Common myeloid progenitor, CD34-positive (primary cell): Measurements from ENCODE around the gene HAX1. TPM values are rescaled to one million over a fixed set of nuclear protein-coding genes. Genes with fewer than 3 reads are reported as not detected.
"Not testable (repeated sequence)": the region's sequence is repeated elsewhere in the genome, so short reads cannot be mapped to it uniquely, and the experiment has no call there.

Experiments
- CTCF ChIA-PET: fragments of 350-600 bp; sonication (Branson Sonifier 250); formaldehyde crosslinking; loops from one replicate; lab custom pipeline; 2021; ENCODE audit warnings: antibody characterized with exemption; lab: Charles Lee
- POLR2A ChIA-PET: fragments of 350-600 bp; sonication (Branson Sonifier 250); formaldehyde crosslinking; loops from one replicate; lab custom pipeline; 2021; ENCODE audit warnings: antibody characterized with exemption; lab: Charles Lee
- DNase-seq, 3 donors: peaks; one replicate each; pipeline versions ENCODE4 v3.0.0 to v3.0.0-alpha.2; 2013
- H3K27ac ChIP-seq, 2 experiments: 1 replicate in 1 of 2; 2 replicates in 1 of 2; pipeline ENCODE4 v1.7.0; 2013; ENCODE audit warnings: inconsistent platforms in 2 of 2, low read length in 2 of 2, mild to moderate bottlenecking in 2 of 2, low read depth in 1 of 2, moderate library complexity in 1 of 2; ENCODE audit not compliant: severe bottlenecking in 2 of 2, insufficient read depth in 1 of 2, poor library complexity in 1 of 2
- H3K27me3 ChIP-seq, 5 experiments: replicated peaks in 2 of 5; 1 replicate in 3 of 5; 2 replicates in 2 of 5; pipeline versions ENCODE4 v1.6.1 to v1.7.0; 2013; ENCODE audit warnings: low read length in 4 of 5, mild to moderate bottlenecking in 2 of 5, moderate library complexity in 2 of 5, inconsistent platforms in 1 of 5; ENCODE audit not compliant: insufficient read depth in 5 of 5, control insufficient read depth in 4 of 5
- H3K36me3 ChIP-seq, 4 experiments: 1 replicate in 2 of 4; 2 replicates in 2 of 4; pipeline versions ENCODE4 v1.6.1 to v1.7.0; 2013; ENCODE audit warnings: low read length in 3 of 4, control low read depth in 1 of 4, mild to moderate bottlenecking in 1 of 4; ENCODE audit not compliant: control insufficient read depth in 4 of 4, insufficient read depth in 4 of 4
- H3K4me1 ChIP-seq, 4 experiments: 1 replicate in 3 of 4; 2 replicates in 1 of 4; pipeline versions ENCODE4 v1.6.1 to v1.7.1; 2013; ENCODE audit warnings: low read length in 3 of 4, mild to moderate bottlenecking in 3 of 4, control low read depth in 1 of 4, inconsistent platforms in 1 of 4, moderate library complexity in 1 of 4; ENCODE audit not compliant: control insufficient read depth in 4 of 4, insufficient read depth in 4 of 4; ENCODE audit errors: control extremely low read depth in 1 of 4
- H3K4me3 ChIP-seq, 7 experiments: 1 replicate in 4 of 7; 2 replicates in 3 of 7; pipeline versions ENCODE4 v1.5.1 to v1.7.0; 2013; ENCODE audit warnings: mild to moderate bottlenecking in 7 of 7, low read length in 6 of 7, moderate library complexity in 6 of 7, inconsistent platforms in 2 of 7, low read depth in 2 of 7, control low read depth in 1 of 7; ENCODE audit not compliant: insufficient read depth in 4 of 7, control insufficient read depth in 1 of 7; ENCODE audit errors: extremely low read depth in 1 of 7
- H3K9me3 ChIP-seq, 5 experiments: 1 replicate in 4 of 5; 2 replicates in 1 of 5; pipeline versions ENCODE4 v1.6.1 to v1.7.1; 2013; ENCODE audit warnings: low read length in 4 of 5, mild to moderate bottlenecking in 2 of 5, inconsistent platforms in 1 of 5, low read depth in 1 of 5, moderate library complexity in 1 of 5; ENCODE audit not compliant: control insufficient read depth in 4 of 5, insufficient read depth in 2 of 5; ENCODE audit errors: control extremely low read depth in 1 of 5
- WGBS: methylation state at CpG from one replicate; pipeline ENCODE4 v1.1.5; 2013; ENCODE audit not compliant: insufficient coverage; 5-methylcytosine and 5-hydroxymethylcytosine counted together
- polyA plus RNA-seq: library from polyadenylated mRNA; unstranded; fragments of 120-200 nt; gene quantifications from one replicate; pipeline ENCODE4 v1.2.1, GENCODE V29; 2013

The HAX1 gene
- 55.9 TPM for polyA plus RNA-seq

DNA sequence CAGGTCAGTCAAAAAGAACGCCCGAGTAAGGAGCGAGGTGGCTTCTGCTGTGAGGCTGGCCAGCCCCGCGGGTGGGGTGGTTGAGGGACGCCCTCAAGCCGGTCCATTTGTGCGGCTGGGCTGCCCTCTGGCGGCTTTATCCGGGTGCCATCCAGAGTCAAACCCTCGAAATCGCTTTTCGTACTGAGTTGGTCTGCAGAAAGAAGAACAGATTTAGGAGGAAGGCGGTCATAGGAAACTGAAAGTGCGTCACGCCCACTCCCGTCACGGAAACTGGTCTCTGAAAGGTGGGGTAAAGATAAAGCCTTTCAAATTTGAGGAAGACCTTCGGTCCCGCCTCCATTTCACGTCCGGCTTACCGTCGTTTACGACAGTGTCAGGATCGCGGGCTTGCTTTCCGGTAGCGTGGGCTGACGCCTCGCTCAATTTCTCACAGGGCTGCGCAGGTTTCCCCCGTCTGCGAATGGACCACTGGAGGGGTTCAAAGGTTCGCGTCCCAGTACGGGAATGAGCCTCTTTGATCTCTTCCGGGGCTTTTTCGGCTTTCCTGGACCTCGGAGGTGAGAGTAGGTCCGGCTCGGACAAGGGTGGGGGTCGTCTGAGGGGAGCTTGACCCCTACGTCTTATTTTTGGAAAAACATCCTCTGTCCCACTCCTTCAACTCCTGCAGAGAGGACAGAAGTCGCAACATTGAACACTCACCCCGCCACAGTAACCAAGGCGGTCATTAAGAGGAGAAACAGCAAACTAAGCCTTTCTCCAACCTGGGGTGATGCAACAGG lies at the start of gene HAX1:
Gene HAX1 (plus strand): TSS at position 413 of the 782 bp plus-strand sequence. CDS start 95 bp downstream, at position 508.
- peak within 1 kb of the TSS; percentile 87 to 93 for H3K27ac ChIP-seq
- peaks cover 0 to 19% (median 17%) of the 10 kb centered on the region in 4 experiments for H3K4me1 ChIP-seq
- no peaks in the 10 kb centered on the region for H3K27me3 ChIP-seq
- peak; percentile 100 for DNase-seq
- no peaks in the 10 kb centered on the region for H3K9me3 ChIP-seq
- ChIA-PET POLR2A (interaction anchor here (0.6 to 1.1 kb wide), 3 partner anchors 42 to 62 kb away, joined by 3 read pairs; no protein-coding TSS in a partner anchor), CTCF (interaction anchor here (0.6 to 4.1 kb wide), 19 partner anchors 10 to 476 kb away, joined by 3 to 28 read pairs (median 4); partner anchors contain the start of genes AQP10 and ATP8B2)
- under 1% methylated on average over 47 of the region's 47 CpGs for whole genome bisulfite sequencing
- H3K4me3 ChIP-seq, result peak within 1 kb of the TSS; percentile 89 to 100 (median 96)
- H3K36me3 ChIP-seq, result peaks cover 5 to 43% (median 32%) of the 10 kb centered on the region in 4 experiments

DNA sequence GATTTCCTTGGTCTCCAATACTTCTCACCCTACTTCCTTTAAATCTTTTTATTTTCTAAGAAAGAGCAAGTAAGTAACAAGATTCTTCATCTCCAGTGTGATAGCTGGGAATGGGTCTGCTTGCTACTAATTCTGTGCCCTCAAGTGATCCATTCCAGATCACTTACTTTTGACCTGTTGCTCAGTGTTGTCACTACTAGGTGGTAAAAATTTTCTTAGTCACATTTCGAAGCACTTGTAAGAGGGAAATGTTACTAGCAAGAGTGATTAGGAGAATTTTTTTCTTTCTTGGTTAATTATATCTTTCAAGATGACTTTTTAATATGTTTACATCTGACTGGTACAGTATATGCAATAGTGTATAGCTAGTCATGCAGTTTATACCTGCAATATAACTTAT lies 49.5 kb upstream of the HAX1 start:
- no peak for DNase-seq
- Histone ChIP-seq H3K9me3 (no peaks in the 10 kb centered on the region), H3K4me3 (peak overlapping the region in 2 of 7 experiments; percentile 92 to 94), H3K4me1 (peaks cover 28 to 41% (median 32%) of the 10 kb centered on the region in 4 experiments), H3K27me3 (no peaks in the 10 kb centered on the region), H3K36me3 (peaks cover 13 to 39% (median 31%) of the 10 kb centered on the region in 4 experiments), H3K27ac (peak overlapping the region in 1 of 2 experiments; percentile 14)
- ChIA-PET CTCF (interaction anchor here (0.6 to 2.8 kb wide), 5 partner anchors 23 to 244 kb away, joined by 3 to 14 read pairs (median 3); no protein-coding TSS in a partner anchor), POLR2A (no interaction called here)
- WGBS, result no CpG with 5 or more reads among the region's 1 CpG

GRCh38 chr1:154223621-154224020 lies 48.8 kb upstream of the HAX1 start:
- no peak for DNase-seq
- WGBS, result no CpG with 5 or more reads among the region's 2 CpGs
- Histone ChIP-seq H3K4me3 (no peak overlapping the region), H3K9me3 (no peaks in the 10 kb centered on the region), H3K36me3 (peaks cover 10 to 38% (median 32%) of the 10 kb centered on the region in 4 experiments), H3K27me3 (no peaks in the 10 kb centered on the region), H3K4me1 (peaks cover 25 to 34% (median 27%) of the 10 kb centered on the region in 4 experiments), H3K27ac (peak overlapping the region in 1 of 2 experiments; percentile 14)
- ChIA-PET CTCF (interaction anchor here (2.8 kb wide), 1 partner anchor 25 kb away, joined by 14 read pairs; no protein-coding TSS in a partner anchor), POLR2A (no interaction called here)

GRCh38 chr1:154225370-154225769 lies 47.1 kb upstream of the HAX1 start:
- H3K27me3 ChIP-seq, result no peaks in the 10 kb centered on the region
- H3K27ac ChIP-seq, result no peak overlapping the region
- ChIA-PET POLR2A (no interaction called here), CTCF (interaction anchor here (1.2 kb wide), 1 partner anchor 26 kb away, joined by 3 read pairs; no protein-coding TSS in a partner anchor)
- WGBS, result 100% methylated on average over 1 of the region's 2 CpGs
- H3K9me3 ChIP-seq, result no peaks in the 10 kb centered on the region
- no peak overlapping the region for H3K4me3 ChIP-seq
- peaks cover 12 to 20% (median 16%) of the 10 kb centered on the region in 4 experiments for H3K4me1 ChIP-seq
- DNase-seq, result no peak
- peaks cover 11 to 52% (median 44%) of the 10 kb centered on the region in 4 experiments for H3K36me3 ChIP-seq

- not testable (repeated sequence) for H3K4me3 ChIP-seq, H3K9me3 ChIP-seq, DNase-seq, H3K27me3 ChIP-seq, H3K4me1 ChIP-seq
- CTCF ChIA-PET, result interaction anchor here (0.9 to 1.0 kb wide), 3 partner anchors 14 to 38 kb away, joined by 3 read pairs; no protein-coding TSS in a partner anchor
- Histone ChIP-seq H3K27ac (peak overlapping the region in 1 of 2 experiments; percentile 27), H3K36me3 (peaks cover 23 to 92% (median 69%) of the 10 kb centered on the region in 4 experiments)
- no CpG with 5 or more reads among the region's 3 CpGs for WGBS
- POLR2A ChIA-PET, result interaction anchor here (0.5 to 0.7 kb wide), 2 partner anchors 16 to 40 kb away, joined by 3 read pairs; no protein-coding TSS in a partner anchor
These were observed 41.3 kb upstream of the HAX1 start for GRCh38 chr1:154231112-154231511.

DNA sequence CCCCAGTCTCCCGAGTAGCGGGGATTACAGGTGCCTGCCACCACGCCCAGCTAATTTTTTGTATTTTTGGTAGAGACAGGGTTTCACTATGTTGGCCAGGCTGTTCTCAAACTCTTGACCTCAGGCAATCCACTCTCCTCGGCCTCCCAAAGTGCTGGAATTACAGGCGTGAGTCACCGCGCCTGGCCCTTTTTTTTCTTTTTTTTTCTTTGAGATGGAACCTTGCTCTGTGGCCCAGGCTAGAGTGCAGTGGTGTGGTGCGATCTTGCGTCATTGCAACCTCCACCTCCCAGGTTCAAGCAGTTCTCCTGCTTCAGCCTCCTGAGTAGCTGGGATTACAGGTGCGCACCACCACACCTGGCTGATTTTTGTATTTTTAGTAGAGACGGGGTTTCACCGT lies 39.3 kb upstream of the HAX1 start:
- not testable (repeated sequence) for H3K4me3 ChIP-seq, H3K9me3 ChIP-seq, H3K27me3 ChIP-seq, DNase-seq, H3K27ac ChIP-seq, H3K4me1 ChIP-seq
- CTCF ChIA-PET, result interaction anchor here (1.3 to 1.6 kb wide), 2 partner anchors 11 to 16 kb away, joined by 3 to 4 read pairs; no protein-coding TSS in a partner anchor
- POLR2A ChIA-PET, result interaction anchor here (0.7 kb wide), 1 partner anchor 55 kb away, joined by 4 read pairs; no protein-coding TSS in a partner anchor
- 98% methylated on average over 10 of the region's 12 CpGs for WGBS
- peaks cover 17 to 94% (median 71%) of the 10 kb centered on the region in 4 experiments for H3K36me3 ChIP-seq
